AG09309 (cell line): Measurements from ENCODE around the gene EVL.
"Not testable (repeated sequence)": the region's sequence is repeated elsewhere in the genome, so short reads cannot be mapped to it uniquely, and the experiment has no call there.

Experiments
- DNase-seq: peaks from one replicate; pipeline ENCODE4 v3.0.0-alpha.2; 2010; ENCODE audit warnings: low read depth
- H3K4me3 ChIP-seq: 2 replicates; pipeline ENCODE4 v1.5.1; 2011; ENCODE audit warnings: mild to moderate bottlenecking, low read depth, low read length, moderate library complexity; ENCODE audit not compliant: control insufficient read depth
- TF ChIP-seq, protein P1 (sequence below): IDR thresholded peaks from 2 replicates; pipeline ENCODE4 v1.5.1; 2011; ENCODE audit warnings: mild to moderate bottlenecking, low read depth, low read length, inconsistent platforms; ENCODE audit not compliant: insufficient read depth, control insufficient read depth; ENCODE audit errors: missing control alignments

Gene EVL

DNA sequence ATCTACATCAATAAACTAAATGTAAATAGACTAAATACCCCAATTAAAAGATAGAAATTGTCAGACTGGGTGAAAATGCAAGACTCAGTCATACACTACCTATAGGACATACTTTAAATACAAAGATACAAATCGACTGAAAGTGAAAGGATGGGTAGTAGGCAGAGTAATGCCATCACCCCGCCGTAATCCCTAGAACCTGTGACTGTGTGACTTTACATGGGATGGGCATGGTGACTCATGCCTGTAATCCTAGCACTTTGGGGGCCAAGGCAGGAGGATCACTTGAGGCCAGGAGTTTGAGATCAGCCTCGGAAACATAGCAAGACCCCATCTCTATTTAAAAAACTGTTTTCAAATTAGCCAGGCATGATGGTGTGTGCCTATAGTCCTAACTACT is 2.6 kb upstream of the EVL start:
- H3K4me3 ChIP-seq, result no peak overlapping the region
- TF ChIP-seq, protein P1, sequence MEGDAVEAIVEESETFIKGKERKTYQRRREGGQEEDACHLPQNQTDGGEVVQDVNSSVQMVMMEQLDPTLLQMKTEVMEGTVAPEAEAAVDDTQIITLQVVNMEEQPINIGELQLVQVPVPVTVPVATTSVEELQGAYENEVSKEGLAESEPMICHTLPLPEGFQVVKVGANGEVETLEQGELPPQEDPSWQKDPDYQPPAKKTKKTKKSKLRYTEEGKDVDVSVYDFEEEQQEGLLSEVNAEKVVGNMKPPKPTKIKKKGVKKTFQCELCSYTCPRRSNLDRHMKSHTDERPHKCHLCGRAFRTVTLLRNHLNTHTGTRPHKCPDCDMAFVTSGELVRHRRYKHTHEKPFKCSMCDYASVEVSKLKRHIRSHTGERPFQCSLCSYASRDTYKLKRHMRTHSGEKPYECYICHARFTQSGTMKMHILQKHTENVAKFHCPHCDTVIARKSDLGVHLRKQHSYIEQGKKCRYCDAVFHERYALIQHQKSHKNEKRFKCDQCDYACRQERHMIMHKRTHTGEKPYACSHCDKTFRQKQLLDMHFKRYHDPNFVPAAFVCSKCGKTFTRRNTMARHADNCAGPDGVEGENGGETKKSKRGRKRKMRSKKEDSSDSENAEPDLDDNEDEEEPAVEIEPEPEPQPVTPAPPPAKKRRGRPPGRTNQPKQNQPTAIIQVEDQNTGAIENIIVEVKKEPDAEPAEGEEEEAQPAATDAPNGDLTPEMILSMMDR, result no peak
- DNase-seq, result no peak

DNA sequence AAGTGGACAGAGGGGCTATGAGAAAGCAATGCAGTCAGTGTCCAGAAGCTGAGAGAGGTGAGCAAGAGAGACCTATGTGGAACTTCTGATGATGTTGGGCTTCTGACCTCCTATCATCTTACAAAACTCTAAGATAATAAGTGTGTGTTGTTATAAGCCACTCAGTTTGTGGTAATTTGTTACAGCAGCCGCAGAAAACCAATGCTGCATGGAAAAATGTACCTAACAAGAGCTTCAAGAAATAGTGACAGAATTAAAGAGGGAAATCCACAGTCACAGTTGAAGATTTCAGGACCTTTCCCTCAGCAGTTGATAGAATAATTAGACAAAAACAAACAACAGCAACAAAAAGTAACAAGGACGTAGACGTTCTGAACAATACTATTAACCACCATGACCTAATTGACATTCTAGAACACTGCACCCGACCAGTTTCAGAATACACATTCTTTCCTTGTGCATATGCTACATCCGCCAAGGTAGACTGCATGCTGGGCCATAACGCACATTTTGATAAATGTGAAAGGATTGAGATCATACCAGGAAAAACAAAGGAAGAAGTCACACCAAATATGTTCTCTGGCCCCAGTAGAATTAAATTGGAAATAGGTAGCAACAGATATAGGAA is 1.8 kb upstream of the EVL start:
- H3K4me3 ChIP-seq, result no peak overlapping the region
- TF ChIP-seq, protein P1, result no peak
- DNase-seq, result no peak

DNA sequence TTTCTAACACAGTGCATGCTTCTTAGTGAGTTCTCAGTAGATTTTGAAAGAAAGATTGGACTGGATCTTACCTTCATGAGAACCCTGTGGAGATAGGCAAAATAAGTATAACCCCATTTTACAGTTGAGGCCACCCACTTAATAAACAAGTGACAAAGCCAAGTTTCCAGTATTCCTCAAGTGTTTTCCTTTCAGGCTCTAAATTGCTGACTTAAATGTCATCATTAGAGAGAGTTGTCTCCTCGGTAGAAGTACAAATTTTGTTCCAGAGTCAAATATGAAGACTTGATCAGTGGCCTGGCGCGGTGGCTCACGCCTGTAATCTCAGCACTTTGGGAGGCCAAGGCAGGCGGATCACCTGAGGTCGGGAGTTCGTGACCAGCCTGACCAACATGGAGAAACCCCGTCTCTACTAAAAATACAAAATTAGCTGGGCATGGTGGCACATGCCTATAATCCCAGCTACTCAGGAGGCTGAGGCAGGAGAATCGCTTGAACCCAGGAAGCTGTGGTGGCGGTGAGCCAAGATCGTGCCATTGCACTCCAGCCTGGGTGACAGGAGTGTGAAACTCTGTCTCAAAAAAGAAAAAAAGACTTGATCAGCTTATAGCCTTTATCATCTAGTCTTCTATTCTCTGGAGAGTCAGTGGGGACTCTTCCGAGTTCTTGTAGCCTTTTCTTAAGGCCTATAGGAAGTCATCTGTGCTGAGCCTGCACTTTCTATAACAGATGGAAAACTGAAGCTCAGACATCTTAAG is 708 bp upstream of the EVL start:
- DNase-seq, result not testable (repeated sequence)

DNA sequence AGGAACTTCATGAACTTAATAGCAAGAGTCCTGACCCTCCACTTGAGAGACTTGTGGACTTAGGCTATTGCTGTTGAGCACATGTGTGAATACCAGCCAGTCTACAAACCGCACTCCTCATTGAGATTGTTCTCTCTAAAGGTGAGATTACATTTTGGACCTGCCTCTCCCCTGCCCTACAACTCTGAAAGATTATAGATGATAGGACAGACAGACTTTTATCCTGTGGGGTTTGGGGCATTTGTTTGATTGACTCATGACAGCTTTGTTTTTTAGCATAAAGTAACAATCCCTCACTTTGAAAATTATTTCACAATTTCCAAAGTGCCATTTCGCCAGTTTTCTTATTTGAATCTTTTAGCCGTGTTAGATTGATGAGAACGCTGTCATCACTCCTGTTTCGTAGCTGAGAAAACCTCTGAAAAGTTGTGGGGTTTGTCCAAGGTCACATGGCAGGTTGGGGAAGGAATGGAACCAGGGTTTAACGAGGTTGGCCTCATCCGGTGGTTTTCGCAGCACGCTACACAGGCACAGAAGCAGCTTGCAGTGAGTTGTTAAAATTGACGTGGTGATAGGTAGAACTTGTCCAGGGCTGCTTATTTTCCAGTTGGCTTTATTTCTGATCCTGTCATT is 836 bp downstream of the EVL start:
- no peak overlapping the region for H3K4me3 ChIP-seq
- DNase-seq, result peak; percentile 63

More for the DNA sequence above, 708 bp upstream of the EVL start:
- H3K4me3 ChIP-seq, result not testable (repeated sequence)

DNA sequence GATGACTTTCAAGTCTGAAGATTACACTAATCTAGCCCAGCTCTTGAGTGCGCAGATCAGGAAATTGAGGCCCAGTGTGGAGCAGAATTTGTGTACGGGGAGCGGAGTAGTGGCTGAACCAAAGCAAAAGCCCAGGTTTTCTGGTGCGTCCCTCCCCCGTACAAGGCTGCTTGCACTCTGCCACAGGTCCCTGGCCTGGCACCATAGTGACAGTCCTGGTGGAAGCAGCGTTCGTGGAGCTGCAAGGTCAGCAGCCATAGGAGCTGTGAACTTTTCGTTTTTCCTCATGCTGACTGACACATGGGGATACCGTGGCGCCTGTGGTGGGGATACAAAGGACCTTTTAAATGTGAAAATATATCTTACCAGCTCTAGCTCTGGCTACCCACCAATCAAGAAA is 1.7 kb downstream of the EVL start:
- no peak for DNase-seq
- H3K4me3 ChIP-seq, result no peak overlapping the region
- TF ChIP-seq, protein P1, result no peak

More for the DNA sequence above, 836 bp downstream of the EVL start:
- TF ChIP-seq, protein P1, result no peak

DNA sequence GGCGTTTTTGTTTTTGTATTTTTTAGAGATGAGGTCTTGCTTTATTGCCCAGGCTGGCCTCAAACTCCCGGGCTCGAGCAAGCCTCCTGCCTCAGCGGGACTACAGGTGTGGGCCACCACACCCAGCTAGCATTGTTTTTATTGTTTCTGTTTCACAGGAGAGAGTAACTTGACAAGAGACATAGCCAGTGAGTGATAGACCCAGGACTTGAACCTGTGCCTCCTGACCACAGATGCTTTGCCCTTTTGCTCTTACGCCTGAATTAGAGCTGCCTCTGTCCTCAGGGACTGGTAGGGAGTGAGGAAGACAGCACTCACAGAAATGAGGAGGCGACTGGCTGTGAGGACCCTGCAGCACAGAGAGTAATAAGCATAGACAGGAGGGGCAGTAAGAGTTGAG is 2.3 kb downstream of the EVL start:
- DNase-seq, result no peak
- no peak overlapping the region for H3K4me3 ChIP-seq
- TF ChIP-seq, protein P1, result no peak
